Measurements from ENCODE around the gene RASA3. TPM values are rescaled to one million over a fixed set of nuclear protein-coding genes. Genes with fewer than 3 reads are reported as not detected.
"Not testable (repeated sequence)": the region's sequence is repeated elsewhere in the genome, so short reads cannot be mapped to it uniquely, and the experiment has no call there.

The RASA3 gene
- polyA plus RNA-seq, 1 donor from 2014 or later = 8.5 TPM

DNA sequence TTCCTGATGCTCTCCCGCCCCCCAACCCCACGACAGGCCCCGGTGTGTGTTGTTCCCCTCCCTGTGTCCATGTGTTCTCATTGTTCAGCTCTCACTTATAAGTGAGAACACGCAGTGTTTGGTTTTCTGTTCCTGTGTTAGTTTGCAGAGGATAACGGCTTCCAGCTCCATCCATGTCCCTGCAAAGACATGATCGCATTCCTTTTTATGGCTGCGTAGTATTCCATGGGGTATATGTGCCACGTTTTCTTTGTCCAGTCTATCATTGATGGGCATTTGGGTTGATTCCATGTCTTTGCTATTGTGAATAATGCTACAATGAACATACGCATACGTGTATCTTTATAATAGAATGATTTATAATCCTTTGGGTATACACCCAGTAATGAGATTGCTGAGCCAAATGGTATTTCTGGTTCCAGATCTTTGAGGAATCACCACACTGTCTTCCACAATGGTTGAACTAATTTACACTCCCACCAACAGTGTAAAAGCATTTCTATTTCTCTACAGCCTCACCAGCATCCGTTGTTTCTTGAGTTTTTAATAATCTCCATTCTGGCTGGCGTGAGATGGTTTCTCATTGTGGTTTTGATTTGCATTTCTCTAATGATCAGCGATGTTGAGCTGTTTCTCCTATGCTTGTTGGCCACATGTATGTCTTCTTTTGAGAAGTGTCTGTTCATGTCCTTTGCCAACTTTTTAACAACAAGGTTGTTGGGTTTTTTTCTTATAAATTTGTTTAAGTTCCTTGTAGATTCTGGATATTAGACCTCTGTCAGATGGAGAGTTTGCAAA, 26.6 kb upstream of the RASA3 start:
- H3K36me3 ChIP-seq (ENCODE audit: insufficient read depth, low read length); H3K9me2 ChIP-seq (ENCODE audit: insufficient read depth, low read length); H3K9me3 ChIP-seq (ENCODE audit: low read length); H3K9ac ChIP-seq (ENCODE audit: low read length); H3K4me2 ChIP-seq (ENCODE audit: low read length); H3K79me2 ChIP-seq (replicated peaks; ENCODE audit: insufficient read depth, low read length); H3K27me3 ChIP-seq (ENCODE audit: insufficient read depth, low read depth, low read length); H3K27ac ChIP-seq (ENCODE audit: low read length); H2AFZ ChIP-seq (ENCODE audit: low read depth, low read length); H3K4me3 ChIP-seq (ENCODE audit: low read length); H3F3A ChIP-seq (ENCODE audit: insufficient read depth, low read length, poor library complexity, severe bottlenecking); H4K20me1 ChIP-seq (ENCODE audit: insufficient read depth): not testable (repeated sequence)

DNA sequence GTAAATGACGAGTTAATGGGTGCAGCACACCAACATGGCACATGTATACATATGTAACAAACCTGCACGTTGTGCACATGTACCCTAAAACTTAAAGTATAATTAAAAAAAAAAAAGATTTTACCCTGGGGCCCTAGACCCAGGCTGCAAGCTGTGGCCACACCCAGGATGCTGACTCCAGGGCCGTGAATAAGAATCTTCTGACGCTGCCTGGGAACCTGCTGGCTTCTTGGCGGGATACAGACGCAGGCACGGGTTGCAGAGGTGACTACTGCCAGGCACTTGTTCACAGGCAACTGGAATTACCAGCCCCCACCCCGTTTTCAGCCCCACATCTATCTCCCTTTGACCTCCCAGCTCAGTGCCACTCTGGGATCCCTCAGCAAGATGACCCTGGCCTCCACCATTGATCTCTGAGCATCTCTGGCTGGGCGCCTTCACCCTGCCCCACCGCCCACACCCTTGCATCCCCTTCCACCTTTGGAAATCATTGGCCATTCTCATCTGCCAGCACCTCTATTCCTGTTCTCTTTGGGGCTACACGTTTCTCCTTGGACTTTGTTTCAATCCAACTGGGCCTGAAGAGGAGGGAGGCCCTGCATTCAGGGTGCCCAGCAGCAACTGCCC, 25.6 kb upstream of the RASA3 start:
- Histone ChIP-seq H3K9me2 (ENCODE audit: insufficient read depth, low read length) (no peaks in the 10 kb centered on the region), H3K9ac (ENCODE audit: low read length) (no peak overlapping the region)

More for the DNA sequence above, 25.6 kb upstream of the RASA3 start:
- Histone ChIP-seq H4K20me1 (ENCODE audit: insufficient read depth) (no peaks in the 10 kb centered on the region), H3K27ac (ENCODE audit: low read length) (no peak overlapping the region), H3F3A (ENCODE audit: insufficient read depth, low read length, poor library complexity, severe bottlenecking) (no peaks in the 10 kb centered on the region), H2AFZ (ENCODE audit: low read depth, low read length) (no peak overlapping the region), H3K79me2 (replicated peaks; ENCODE audit: insufficient read depth, low read length) (no peaks in the 10 kb centered on the region), H3K4me2 (ENCODE audit: low read length) (no peak overlapping the region), H3K36me3 (ENCODE audit: insufficient read depth, low read length) (no peaks in the 10 kb centered on the region), H3K9me3 (ENCODE audit: low read length) (no peaks in the 10 kb centered on the region), H3K4me3 (ENCODE audit: low read length) (no peak overlapping the region), H3K27me3 (ENCODE audit: insufficient read depth, low read depth, low read length) (no peaks in the 10 kb centered on the region)
- TF ChIP-seq POLR2AphosphoS5 (IDR thresholded peaks at IDR 0.05) = no peak
- TF ChIP-seq RAD21 (conservative IDR thresholded peaks at IDR 0.05) = no peak
- TF ChIP-seq EZH2 (IDR thresholded peaks at IDR 0.05; ENCODE audit: borderline replicate concordance, insufficient read depth, low read length, poor library complexity, severe bottlenecking) = no peak
- TF ChIP-seq SMC3 (conservative IDR thresholded peaks at IDR 0.05; ENCODE audit: poor library complexity) = no peak
- TF ChIP-seq CTCF (IDR thresholded peaks at IDR 0.05; ENCODE audit: poor library complexity, severe bottlenecking) = no peak
- TF ChIP-seq MXI1 (conservative IDR thresholded peaks at IDR 0.05; ENCODE audit: poor library complexity, severe bottlenecking) = no peak
- TF ChIP-seq EP300 (conservative IDR thresholded peaks at IDR 0.05; ENCODE audit: poor library complexity, severe bottlenecking) = no peak
- no peak for TF ChIP-seq REST (IDR thresholded peaks at IDR 0.05; ENCODE audit: borderline replicate concordance)
- TF ChIP-seq TAF1 (IDR thresholded peaks at IDR 0.05; ENCODE audit: low read depth) = no peak
